K562 (cell line): ENCODE data around the gene KCNN3. TPM values are rescaled to one million over a fixed set of nuclear protein-coding genes. Genes with fewer than 3 reads are reported as not detected.

Experiments used
- ATAC-seq: fragments of 200-7000 bp; cut with Tn5 transposase; 3 replicates; pipeline ENCODE4 v1.9.1; 2020; ENCODE audit warnings: moderate library complexity
- BruUV-seq: library from RNA; stranded (reverse); fragments of 400-500 nt; replicated peaks from 2 replicates; lab custom pipeline; 2021; lab: Mats Ljungman, UMichigan
- CTCF ChIA-PET: fragments of 300-600 bp; formaldehyde crosslinking; extraction: SDS; loops from one replicate; lab custom pipeline; 2021; ENCODE audit warnings: low intra/inter-chr PET ratio; lab: Yijun Ruan, JAX
- POLR2A ChIA-PET: fragments of 300-600, 350-650 bp; sonication (Branson Sonifier 250); formaldehyde crosslinking; extraction: SDS; loops from one replicate; lab custom pipeline; 2021; ENCODE audit warnings: antibody characterized with exemption, inconsistent platforms; lab: Yijun Ruan, JAX
- DNase-seq, 4 experiments: peaks; one replicate each; pipeline versions ENCODE4 v3.0.0 to v3.0.0-alpha.2; 2011 to 2018; ENCODE audit warnings: low spot score in 3 of 4, mixed read lengths in 3 of 4; ENCODE audit errors: extremely low read depth in 1 of 4
- FAIRE-seq: peaks from 2 replicates; lab custom pipeline; 2011; peaks lifted over from hg19 to GRCh38; lab: Jason Lieb, UNC
- H2AFZ ChIP-seq: 2 replicates; pipeline ENCODE4 v1.6.0; 2011; ENCODE audit warnings: low read depth, low read length, control low read depth, inconsistent platforms
- H3K27ac ChIP-seq: fragments of 200-600 bp; 3 replicates; pipeline ENCODE4 v1.8.0; 2011; ENCODE audit warnings: low read depth, mild to moderate bottlenecking, control low read depth, inconsistent platforms, low read length, moderate library complexity, mixed read lengths; ENCODE audit errors: extremely low read depth
- H3K27me3 ChIP-seq, 2 experiments: fragments of 300-600 bp in 1 of 2; 2 replicates in 1 of 2; 3 replicates in 1 of 2; pipeline versions ENCODE4 v1.6.0 to v1.8.0; 2011; ENCODE audit warnings: inconsistent platforms in 2 of 2, low read length in 2 of 2, mild to moderate bottlenecking in 1 of 2, mixed read lengths in 1 of 2, moderate library complexity in 1 of 2; ENCODE audit not compliant: control insufficient read depth in 2 of 2, insufficient read depth in 2 of 2
- H3K36me3 ChIP-seq: fragments of 300-600 bp; 3 replicates; pipeline ENCODE4 v1.8.0; 2011; ENCODE audit warnings: mild to moderate bottlenecking, low read length, inconsistent platforms; ENCODE audit not compliant: control insufficient read depth, insufficient read depth
- H3K4me1 ChIP-seq, 2 experiments: fragments of 200-600 bp in 1 of 2; replicated peaks in 1 of 2; 2 replicates in 1 of 2; 3 replicates in 1 of 2; pipeline versions ENCODE4 v1.5.1 to v1.8.0; 2011; ENCODE audit warnings: inconsistent platforms in 2 of 2, low read length in 2 of 2, mild to moderate bottlenecking in 1 of 2, mixed read lengths in 1 of 2, moderate library complexity in 1 of 2; ENCODE audit not compliant: control insufficient read depth in 2 of 2, insufficient read depth in 2 of 2
- H3K4me2 ChIP-seq: 2 replicates; pipeline ENCODE4 v1.6.1; 2011; ENCODE audit warnings: low read length, control low read depth, inconsistent platforms, mixed read lengths; ENCODE audit not compliant: insufficient read depth
- H3K4me3 ChIP-seq: fragments of 200-600 bp; sonication (generic), shearing (Covaris generic); 2 replicates; pipeline ENCODE4 v1.5.1; 2016; ENCODE audit warnings: control low read depth, inconsistent platforms
- H3K79me2 ChIP-seq: fragments of 200-600 bp; 3 replicates; pipeline ENCODE4 v1.8.0; 2011; ENCODE audit warnings: low read length, inconsistent platforms; ENCODE audit not compliant: control insufficient read depth, insufficient read depth
- H3K9ac ChIP-seq, 2 experiments: 2 replicates each; pipeline versions ENCODE4 v1.6.0 to v1.6.1; 2011; ENCODE audit warnings: low read depth in 2 of 2, low read length in 2 of 2, control low read depth in 1 of 2, inconsistent platforms in 1 of 2, mild to moderate bottlenecking in 1 of 2, mixed read lengths in 1 of 2; ENCODE audit not compliant: insufficient read depth in 1 of 2
- H3K9me1 ChIP-seq: one replicate; pipeline ENCODE4 v1.6.0; 2011; ENCODE audit warnings: inconsistent platforms, mild to moderate bottlenecking, low read length, moderate library complexity; ENCODE audit not compliant: control insufficient read depth, insufficient read depth
- H3K9me3 ChIP-seq: replicated peaks from 2 replicates; pipeline ENCODE4 v1.5.1; 2011; ENCODE audit warnings: low read depth, low read length, inconsistent platforms; ENCODE audit not compliant: control insufficient read depth, insufficient read depth
- H4K20me1 ChIP-seq: replicated peaks from 2 replicates; pipeline ENCODE4 v1.6.1; 2011; ENCODE audit warnings: low read length, inconsistent platforms, mixed read lengths; ENCODE audit not compliant: control insufficient read depth, insufficient read depth
- BMI1 ChIP-seq: fragments of 150-350 bp; IDR thresholded peaks from 2 replicates; pipeline ENCODE4 v1.6.1; 2014; ENCODE audit warnings: low read length
- CHD1 ChIP-seq: fragments of 200-600 bp; sonication (generic); IDR thresholded peaks from one replicate; pipeline ENCODE4 v1.6.1; 2012; ENCODE audit warnings: mild to moderate bottlenecking, moderate library complexity, low read length, inconsistent platforms
- HOXB6 ChIP-seq: fragments of 250-450 bp; sonication (Bioruptor Pico); IDR thresholded peaks from 2 replicates; pipeline ENCODE4 v1.5.1; 2022; ENCODE audit warnings: mild to moderate bottlenecking, borderline replicate concordance
- MCM7 ChIP-seq, 2 experiments: fragments of 450-650 bp; IDR thresholded peaks; 2 replicates each; pipeline ENCODE4 v1.6.1; 2016 to 2018
- MYBL2 ChIP-seq, 2 experiments: fragments of 450-650 bp in 1 of 2; sonication (generic) in 1 of 2; formaldehyde crosslinking in 1 of 2; IDR thresholded peaks; 2 replicates each; pipeline versions ENCODE4 v1.6.1 to v1.8.1; 2017 to 2022; ENCODE audit warnings: borderline replicate concordance in 1 of 2, inconsistent platforms in 1 of 2, low read depth in 1 of 2, mild to moderate bottlenecking in 1 of 2, missing genetic modification reagents in 1 of 2, moderate library complexity in 1 of 2
- NFRKB ChIP-seq: fragments of 450-650 bp; IDR thresholded peaks from 2 replicates; pipeline ENCODE4 v1.6.1; 2016; ENCODE audit warnings: low read depth
- PTTG1 ChIP-seq: fragments of 450-650 bp; IDR thresholded peaks from 2 replicates; pipeline ENCODE4 v1.6.1; 2016; ENCODE audit warnings: low read depth, mild to moderate bottlenecking, missing genetic modification characterization, missing compliant biosample characterization
- XRCC5 ChIP-seq: fragments of 200-400 bp; formaldehyde crosslinking; IDR thresholded peaks from 2 replicates; pipeline ENCODE4 v1.6.1; 2017; ENCODE audit warnings: low read depth, mild to moderate bottlenecking, low read length
- ZFX ChIP-seq: sonication (generic); formaldehyde crosslinking; IDR thresholded peaks from 2 replicates; pipeline ENCODE4 v1.8.0; 2022; ENCODE audit warnings: mild to moderate bottlenecking, missing genetic modification reagents, moderate library complexity
- ZNF217 ChIP-seq: sonication (generic); formaldehyde crosslinking; IDR thresholded peaks from 2 replicates; pipeline ENCODE4 v1.8.0; 2022; ENCODE audit warnings: mild to moderate bottlenecking, missing genetic modification reagents
- WGBS: fragments of 100-300 bp; shearing (Covaris generic); methylation state at CpG from one replicate; pipeline ENCODE4 v1.1.6; 2016; ENCODE audit warnings: low coverage, mixed read lengths; ENCODE audit not compliant: insufficient coverage; ENCODE audit errors: missing lambda C conversion rate; 5-methylcytosine and 5-hydroxymethylcytosine counted together
- in situ Hi-C: fragments of 300-500 bp; cut with MboI; formaldehyde crosslinking; loops from 4 replicates; pipeline ENCODE4 v1.15.0; 2018; ENCODE audit warnings: inconsistent platforms, mixed read lengths
- intact Hi-C: fragments of 100-400 bp; cut with micrococcal nuclease; formaldehyde crosslinking; loops from 2 replicates; pipeline ENCODE4 v1.14.2; 2022
- polyA plus RNA-seq, 8 experiments: library from polyadenylated mRNA; depleted of rRNA in 4 of 8; stranded (reverse) in 5 of 8; unstranded in 3 of 8; fragments of >200 nt; fragmentation: Nextera tagmentation in 2 of 8; fragmentation: Illumina TruSeq in 1 of 8; extraction: Ambion mirVana in 2 of 8; extraction: Trizol in 1 of 8; gene quantifications; 2 replicates each; pipeline versions ENCODE4 v1.2.1 to v1.2.3, GENCODE V29; 2011 to 2014; ENCODE audit warnings: inconsistent platforms in 1 of 8, missing spikeins in 1 of 8
- total RNA-seq, 7 experiments: library from RNA; depleted of rRNA in 6 of 7; stranded (reverse); fragments of >200 nt in 6 of 7; fragmentation: Illumina TruSeq in 2 of 7; extraction: Trizol in 2 of 7; gene quantifications; 2 replicates each; pipeline versions ENCODE4 v1.2.1 to v1.2.3, GENCODE V29; 2011 to 2021; ENCODE audit warnings: low replicate concordance in 1 of 7
- TF ChIP-seq, protein P1 (sequence below), 2 experiments: fragments of 150-350 bp in 1 of 2; IDR thresholded peaks; 2 replicates each; pipeline ENCODE4 v1.6.1; 2012 to 2016; ENCODE audit warnings: low read depth in 2 of 2, low read length in 2 of 2, mild to moderate bottlenecking in 1 of 2, moderate library complexity in 1 of 2

KCNN3 gene
- total and polyA plus RNA-seq, 9 of the 15 experiments (the other 6 are each of a cell fraction or from before 2014, with no cell fraction given), result 0.02 to 0.03 TPM; not detected in 7

GRCh38 chr1:154786804-154787570 is 83.1 kb downstream of the KCNN3 start:
- 3% methylated on average over 14 of the region's 14 CpGs for WGBS
- H3K9me1 ChIP-seq, result no peaks in the 10 kb centered on the region
- no peak for TF ChIP-seq PTTG1 (tag)
- no peak for TF ChIP-seq BMI1
- TF ChIP-seq MYBL2 (IDR thresholded peaks at IDR 0.05; ENCODE audit: low read depth), result no peak
- TF ChIP-seq MYBL2 (CRISPR knock-in tag; IDR thresholded peaks at IDR 0.05; ENCODE audit: borderline replicate concordance), result no peak
- no peak for TF ChIP-seq NFRKB
- TF ChIP-seq CHD1, result no peak
- no peak for TF ChIP-seq HOXB6 (CRISPR knock-in tag)
- no peak for TF ChIP-seq ZNF217 (CRISPR knock-in tag)
- TF ChIP-seq ZFX (CRISPR knock-in tag), result no peak
- TF ChIP-seq XRCC5, result no peak
- no peak for TF ChIP-seq MCM7 (IDR thresholded peaks at IDR 0.05)
- TF ChIP-seq, protein P1, sequence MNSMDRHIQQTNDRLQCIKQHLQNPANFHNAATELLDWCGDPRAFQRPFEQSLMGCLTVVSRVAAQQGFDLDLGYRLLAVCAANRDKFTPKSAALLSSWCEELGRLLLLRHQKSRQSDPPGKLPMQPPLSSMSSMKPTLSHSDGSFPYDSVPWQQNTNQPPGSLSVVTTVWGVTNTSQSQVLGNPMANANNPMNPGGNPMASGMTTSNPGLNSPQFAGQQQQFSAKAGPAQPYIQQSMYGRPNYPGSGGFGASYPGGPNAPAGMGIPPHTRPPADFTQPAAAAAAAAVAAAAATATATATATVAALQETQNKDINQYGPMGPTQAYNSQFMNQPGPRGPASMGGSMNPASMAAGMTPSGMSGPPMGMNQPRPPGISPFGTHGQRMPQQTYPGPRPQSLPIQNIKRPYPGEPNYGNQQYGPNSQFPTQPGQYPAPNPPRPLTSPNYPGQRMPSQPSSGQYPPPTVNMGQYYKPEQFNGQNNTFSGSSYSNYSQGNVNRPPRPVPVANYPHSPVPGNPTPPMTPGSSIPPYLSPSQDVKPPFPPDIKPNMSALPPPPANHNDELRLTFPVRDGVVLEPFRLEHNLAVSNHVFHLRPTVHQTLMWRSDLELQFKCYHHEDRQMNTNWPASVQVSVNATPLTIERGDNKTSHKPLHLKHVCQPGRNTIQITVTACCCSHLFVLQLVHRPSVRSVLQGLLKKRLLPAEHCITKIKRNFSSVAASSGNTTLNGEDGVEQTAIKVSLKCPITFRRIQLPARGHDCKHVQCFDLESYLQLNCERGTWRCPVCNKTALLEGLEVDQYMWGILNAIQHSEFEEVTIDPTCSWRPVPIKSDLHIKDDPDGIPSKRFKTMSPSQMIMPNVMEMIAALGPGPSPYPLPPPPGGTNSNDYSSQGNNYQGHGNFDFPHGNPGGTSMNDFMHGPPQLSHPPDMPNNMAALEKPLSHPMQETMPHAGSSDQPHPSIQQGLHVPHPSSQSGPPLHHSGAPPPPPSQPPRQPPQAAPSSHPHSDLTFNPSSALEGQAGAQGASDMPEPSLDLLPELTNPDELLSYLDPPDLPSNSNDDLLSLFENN (IDR thresholded peaks at IDR 0.05; ENCODE audit: low read depth in 2 of 2, low read length in 2 of 2), result no peak
- no peaks in the 10 kb centered on the region for H3K79me2 ChIP-seq
- no TSS peak for BruUV-seq
- POLR2A ChIA-PET, result interaction anchor here (0.6 kb wide), 2 partner anchors 150 to 261 kb away, joined by 3 read pairs; partner anchors contain the start of gene PMVK
- CTCF ChIA-PET, result no interaction called here
- H3K36me3 ChIP-seq, result no peaks in the 10 kb centered on the region
- ATAC-seq, result no peak
- no peaks in the 10 kb centered on the region for H3K4me1 ChIP-seq
- no peak overlapping the region for H3K27ac ChIP-seq
- H3K9ac ChIP-seq, result 0 out of 4 replicates have a peak overlapping the region, but pooled peaks of 1 of the 2 experiments have one; percentile 8
- H2AFZ ChIP-seq, result no peak overlapping the region
- 0 out of 2 replicates have a peak, but pooled peaks cover 7% of the 10 kb centered on the region for H4K20me1 ChIP-seq
- no peaks in the 10 kb centered on the region for H3K9me3 ChIP-seq
- intact Hi-C loops (no loop called here), in situ Hi-C loops (no loop called here)
- H3K4me2 ChIP-seq, result no peak overlapping the region
- FAIRE-seq, result no peak
- peaks cover 28 to 68% of the 10 kb centered on the region in 2 experiments for H3K27me3 ChIP-seq
- DNase-seq, result no peak
- H3K4me3 ChIP-seq, result no peak overlapping the region
